Lower lobe of right lung (tissue), 2 donors: ENCODE data around the gene MPHOSPH8. TPM values are rescaled to one million over a fixed set of nuclear protein-coding genes. Genes with fewer than 3 reads are reported as not detected.

ENCODE experiments used
- ATAC-seq, 2 donors: fragments of 200-7000 bp; cut with Tn5 transposase; one replicate each; pipeline ENCODE4 v1.9.1; 2020 to 2022; ENCODE audit warnings: mild to moderate bottlenecking in 2 of 2, moderate library complexity in 2 of 2
- DNase-seq: peaks from one replicate; pipeline ENCODE4 v3.0.0-alpha.2; 2020
- H3K27ac ChIP-seq: fragments of 200-600 bp; one replicate; pipeline ENCODE4 v1.8.0; 2022
- H3K27me3 ChIP-seq: fragments of 200-600 bp; one replicate; pipeline ENCODE4 v1.8.0; 2022; ENCODE audit warnings: low read depth
- H3K36me3 ChIP-seq: fragments of 200-600 bp; one replicate; pipeline ENCODE4 v1.8.0; 2022; ENCODE audit warnings: mild to moderate bottlenecking
- H3K4me1 ChIP-seq: fragments of 200-600 bp; one replicate; pipeline ENCODE4 v1.8.0; 2022
- H3K4me3 ChIP-seq: fragments of 200-600 bp; one replicate; pipeline ENCODE4 v1.8.0; 2022; ENCODE audit warnings: mild to moderate bottlenecking
- H3K9me3 ChIP-seq: fragments of 200-600 bp; one replicate; pipeline ENCODE4 v1.8.0; 2022
- CTCF ChIP-seq: fragments of 200-600 bp; IDR thresholded peaks from one replicate; pipeline ENCODE4 v1.8.0; 2022; ENCODE audit warnings: antibody characterized with exemption, mild to moderate bottlenecking
- intact Hi-C: fragments of 100-400 bp; cut with DNase I; formaldehyde crosslinking; loops from one replicate; pipeline ENCODE4 v1.11.0; 2022
- total RNA-seq: library from RNA; stranded (reverse); fragmentation: NEBNext Ultra II Directional; extraction: Animal tissue kit (Norgen Biotek cat#: 25700); gene quantifications from one replicate; pipeline ENCODE4 v1.2.1, GENCODE V29; 2021
- donor health status: DM: no; HTN: yes; CAD: no; lungs with severe emphysema.

MPHOSPH8 gene
- total RNA-seq, 1 donor from 2014 or later: 46.5 TPM

DNA sequence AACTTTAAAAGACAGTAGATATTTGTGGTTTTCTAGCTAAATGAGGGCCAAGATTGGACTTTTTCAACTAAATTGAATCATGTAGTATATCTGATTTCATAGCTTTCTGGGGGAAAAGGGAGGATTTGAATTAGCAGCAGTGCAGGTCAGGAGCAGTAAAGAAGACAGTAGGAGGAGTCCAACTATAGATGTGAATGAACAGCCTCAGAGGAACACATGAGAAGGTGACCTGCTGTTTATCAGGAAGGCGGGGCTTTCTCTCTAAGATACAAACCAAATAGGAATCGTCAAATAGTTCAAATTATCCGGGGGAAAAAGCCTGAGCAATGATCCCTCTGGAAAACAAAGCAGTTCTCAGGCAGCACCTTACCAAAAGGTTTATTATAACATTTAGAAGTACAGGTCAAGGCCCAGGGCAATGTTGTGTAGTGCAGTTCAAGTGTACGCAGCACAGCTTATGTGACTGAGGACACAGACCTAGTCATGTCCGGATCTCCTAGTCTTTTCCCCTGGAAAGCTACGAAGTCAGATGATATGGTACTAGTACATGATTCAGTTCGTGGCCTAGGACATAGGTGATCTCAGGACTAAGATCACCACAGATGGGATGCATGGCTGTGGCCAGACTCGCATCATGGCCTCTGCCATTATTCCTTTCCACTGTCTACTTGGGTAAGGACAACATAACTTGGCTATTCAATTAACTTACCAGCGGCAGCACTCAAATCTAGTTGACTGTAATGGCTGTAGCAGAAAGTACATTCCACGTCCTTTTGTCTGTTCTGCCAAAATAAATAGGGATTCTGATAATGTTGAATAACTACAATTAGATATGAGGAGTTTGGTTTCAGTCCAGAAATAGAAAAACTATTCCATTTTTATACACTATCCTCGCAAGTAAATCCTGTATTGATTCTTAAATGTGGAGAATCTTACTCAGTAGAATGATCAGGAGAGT, 40.3 kb downstream of the MPHOSPH8 start:
- no peak for TF ChIP-seq CTCF
- ATAC-seq (no peak), DNase-seq (no peak)
- Histone ChIP-seq H3K9me3 (no peaks in the 10 kb centered on the region), H3K27ac (no peak overlapping the region), H3K27me3 (no peaks in the 10 kb centered on the region), H3K4me3 (no peak overlapping the region), H3K4me1 (no peaks in the 10 kb centered on the region), H3K36me3 (peaks cover 91% of the 10 kb centered on the region)
- intact Hi-C loops: no loop called here

- intact Hi-C loops: no loop called here
- Histone ChIP-seq H3K27me3 (no peaks in the 10 kb centered on the region), H3K4me3 (no peak overlapping the region), H3K36me3 (peaks cover 86% of the 10 kb centered on the region), H3K4me1 (no peaks in the 10 kb centered on the region), H3K27ac (no peak overlapping the region), H3K9me3 (no peaks in the 10 kb centered on the region)
- ATAC-seq (no peak), DNase-seq (no peak)
- no peak for TF ChIP-seq CTCF
Observed at GRCh38 chr13:19674898-19675297, 41.4 kb downstream of the MPHOSPH8 start.

GRCh38 chr13:19676168-19676567, 42.7 kb downstream of the MPHOSPH8 start:
- intact Hi-C loops: no loop called here
- no peak for TF ChIP-seq CTCF
- peaks cover 73% of the 10 kb centered on the region for H3K36me3 ChIP-seq

DNA sequence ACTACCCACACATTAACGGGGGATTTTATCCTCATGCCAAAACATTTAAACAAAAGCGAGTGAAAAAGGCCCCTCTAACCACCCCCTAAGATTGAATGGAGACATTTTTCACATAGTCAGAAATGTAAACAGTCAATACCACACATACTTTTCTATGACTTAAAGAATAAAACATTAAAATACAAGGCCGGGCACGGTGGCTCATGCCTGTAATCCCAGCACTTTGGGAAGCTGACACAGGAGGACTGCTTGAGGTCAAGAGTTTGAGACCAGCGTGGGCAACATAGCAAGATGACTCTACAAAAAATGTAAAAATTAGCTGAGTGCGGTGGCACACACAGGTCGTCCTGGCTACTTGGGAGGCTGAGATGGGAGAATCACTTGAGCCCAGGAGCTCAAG, 47.3 kb downstream of the MPHOSPH8 start:
- peaks cover 27% of the 10 kb centered on the region for H3K36me3 ChIP-seq
- no peak for DNase-seq
- H3K27ac ChIP-seq: no peak overlapping the region
- H3K9me3 ChIP-seq: no peaks in the 10 kb centered on the region
- no peaks in the 10 kb centered on the region for H3K4me1 ChIP-seq
- intact Hi-C loops: no loop called here
- no peak overlapping the region for H3K4me3 ChIP-seq
- TF ChIP-seq CTCF: no peak
- ATAC-seq: no peak
- H3K27me3 ChIP-seq: no peaks in the 10 kb centered on the region

More at GRCh38 chr13:19676168-19676567, 42.7 kb downstream of the MPHOSPH8 start:
- no peaks in the 10 kb centered on the region for H3K9me3 ChIP-seq
- H3K27ac ChIP-seq: no peak overlapping the region
- ATAC-seq: no peak
- DNase-seq: no peak
- H3K4me1 ChIP-seq: no peaks in the 10 kb centered on the region
- H3K4me3 ChIP-seq: no peak overlapping the region
- no peaks in the 10 kb centered on the region for H3K27me3 ChIP-seq

- no peaks in the 10 kb centered on the region for H3K9me3 ChIP-seq
- no peak for TF ChIP-seq CTCF
- H3K27me3 ChIP-seq: no peaks in the 10 kb centered on the region
- no peaks in the 10 kb centered on the region for H3K4me1 ChIP-seq
- H3K36me3 ChIP-seq: peaks cover 19% of the 10 kb centered on the region
- no peak overlapping the region for H3K27ac ChIP-seq
- no peak overlapping the region for H3K4me3 ChIP-seq
- no peak for ATAC-seq
- intact Hi-C loops: no loop called here
- no peak for DNase-seq
Observed at GRCh38 chr13:19681517-19681916, 48.1 kb downstream of the MPHOSPH8 start.
